Effector memory CD8-positive, alpha-beta T cell (primary cell): ENCODE results near the gene CLEC4A.
"Not testable (repeated sequence)": the region's sequence is repeated elsewhere in the genome, so short reads cannot be mapped to it uniquely, and the experiment has no call there.

Source experiments
- ATAC-seq: fragments of 150-1000 bp; cut with Tn5 transposase; replicated peaks from 2 replicates; pipeline ENCODE4 v1.10.0; 2021; ENCODE audit warnings: mild to moderate bottlenecking, moderate library complexity
- DNase-seq, 3 experiments: peaks; one replicate each; pipeline ENCODE4 v3.0.0; 2021
- H3K27ac Mint-ChIP-seq, 2 donors: one replicate each; pipeline ENCODE4 v1.8.0; 2022; ENCODE audit warnings: mild to moderate bottlenecking in 2 of 2, mixed read lengths in 2 of 2, moderate library complexity in 2 of 2
- H3K27me3 Mint-ChIP-seq, 2 donors: one replicate each; pipeline ENCODE4 v1.8.0; 2022; ENCODE audit warnings: mixed read lengths in 2 of 2
- H3K36me3 Mint-ChIP-seq: one replicate; pipeline ENCODE4 v1.8.0; 2022; ENCODE audit warnings: mild to moderate bottlenecking, moderate library complexity, mixed read lengths; ENCODE audit not compliant: insufficient read depth
- H3K4me1 Mint-ChIP-seq, 2 donors: one replicate each; pipeline ENCODE4 v1.8.0; 2022; ENCODE audit warnings: low read depth in 2 of 2, mixed read lengths in 2 of 2
- H3K4me3 Mint-ChIP-seq, 2 donors: one replicate each; pipeline ENCODE4 v1.8.0; 2022; ENCODE audit warnings: mild to moderate bottlenecking in 2 of 2, mixed read lengths in 2 of 2, moderate library complexity in 2 of 2
- H3K9me3 Mint-ChIP-seq, 2 donors: one replicate each; pipeline ENCODE4 v1.8.0; 2022; ENCODE audit warnings: mixed read lengths in 2 of 2

CLEC4A gene

GRCh38 chr12:8146442-8146771 lies 23.0 kb downstream of the CLEC4A start:
- no peak overlapping the region for H3K4me3 Mint-ChIP-seq
- no peaks in the 10 kb centered on the region for H3K4me1 Mint-ChIP-seq
- peaks cover 4 to 9% of the 10 kb centered on the region in 2 donors for H3K9me3 Mint-ChIP-seq
- peaks cover 30 to 50% of the 10 kb centered on the region in 2 donors for H3K27me3 Mint-ChIP-seq
- ATAC-seq (no peak), DNase-seq (no peak)
- H3K27ac Mint-ChIP-seq, result no peak overlapping the region
- no peaks in the 10 kb centered on the region for H3K36me3 Mint-ChIP-seq

- ATAC-seq, result no peak
- no peak for DNase-seq
- H3K27ac Mint-ChIP-seq, result no peak overlapping the region
- no peaks in the 10 kb centered on the region for H3K4me1 Mint-ChIP-seq
- no peaks in the 10 kb centered on the region for H3K36me3 Mint-ChIP-seq
- no peaks in the 10 kb centered on the region for H3K9me3 Mint-ChIP-seq
- H3K4me3 Mint-ChIP-seq, result no peak overlapping the region
- peaks cover 52 to 59% of the 10 kb centered on the region in 2 donors for H3K27me3 Mint-ChIP-seq
These were observed 31.1 kb downstream of the CLEC4A start for GRCh38 chr12:8154526-8154925.

GRCh38 chr12:8156416-8156815 lies 33.0 kb downstream of the CLEC4A start:
- Mint-ChIP-seq H3K4me1 (no peaks in the 10 kb centered on the region), H3K4me3 (no peak overlapping the region), H3K36me3 (no peaks in the 10 kb centered on the region), H3K27me3 (peaks cover 50 to 54% of the 10 kb centered on the region in 2 donors), H3K9me3 (no peaks in the 10 kb centered on the region), H3K27ac (no peak overlapping the region)
- ATAC-seq, result no peak
- no peak for DNase-seq

- Mint-ChIP-seq H3K36me3 (no peaks in the 10 kb centered on the region), H3K9me3 (no peaks in the 10 kb centered on the region), H3K27ac (no peak within 1 kb of the TSS), H3K27me3 (peaks cover 49 to 52% of the 10 kb centered on the region in 2 donors), H3K4me3 (no peak within 1 kb of the TSS), H3K4me1 (no peaks in the 10 kb centered on the region)
- DNase-seq, result no peak
- ATAC-seq, result no peak
These were observed 33.4 kb downstream of the CLEC4A start, which contains the start of gene ZNF705A for GRCh38 chr12:8156845-8157244. TSS of gene ZNF705A (plus strand) at chr12:8157015. CDS start at chr12:8172626, 15,611 bp downstream.

- Mint-ChIP-seq H3K4me3 (no peak overlapping the region), H3K4me1 (no peaks in the 10 kb centered on the region), H3K27ac (no peak overlapping the region), H3K9me3 (no peaks in the 10 kb centered on the region), H3K27me3 (peaks cover 41 to 47% of the 10 kb centered on the region in 2 donors), H3K36me3 (no peaks in the 10 kb centered on the region)
- no peak for DNase-seq
- no peak for ATAC-seq
These were observed 34.2 kb downstream of the CLEC4A start for GRCh38 chr12:8157484-8158198.

GRCh38 chr12:8172911-8173310 lies 49.5 kb downstream of the CLEC4A start:
- not testable (repeated sequence) for DNase-seq, ATAC-seq, H3K4me1 Mint-ChIP-seq, H3K9me3 Mint-ChIP-seq, H3K27ac Mint-ChIP-seq, H3K4me3 Mint-ChIP-seq, H3K36me3 Mint-ChIP-seq
- peaks cover 13 to 22% of the 10 kb centered on the region in 2 donors for H3K27me3 Mint-ChIP-seq

GRCh38 chr12:8179989-8180585 lies 56.7 kb downstream of the CLEC4A start:
- DNase-seq, result peak; percentile 58 to 82 (median 69)
- H3K36me3 Mint-ChIP-seq, H3K27me3 Mint-ChIP-seq, H3K9me3 Mint-ChIP-seq: not testable (repeated sequence)
- Mint-ChIP-seq H3K27ac (peak overlapping the region; percentile 75 to 88), H3K4me1 (peaks cover 5 to 16% of the 10 kb centered on the region in 2 donors), H3K4me3 (peak overlapping the region; percentile 76 to 84)
- peak; percentile 99 for ATAC-seq

GRCh38 chr12:8181271-8181670 lies 57.9 kb downstream of the CLEC4A start:
- ATAC-seq, H3K27me3 Mint-ChIP-seq, DNase-seq, H3K9me3 Mint-ChIP-seq, H3K36me3 Mint-ChIP-seq: not testable (repeated sequence)
- Mint-ChIP-seq H3K4me3 (peak overlapping the region; percentile 67 to 84), H3K27ac (peak overlapping the region; percentile 75 to 88), H3K4me1 (peaks cover 5 to 16% of the 10 kb centered on the region in 2 donors)

GRCh38 chr12:8182923-8183322 lies 59.5 kb downstream of the CLEC4A start:
- not testable (repeated sequence) for H3K27ac Mint-ChIP-seq, H3K4me3 Mint-ChIP-seq, H3K27me3 Mint-ChIP-seq, ATAC-seq, H3K9me3 Mint-ChIP-seq, H3K36me3 Mint-ChIP-seq, DNase-seq
- peaks cover 5 to 16% of the 10 kb centered on the region in 2 donors for H3K4me1 Mint-ChIP-seq

- H3K36me3 Mint-ChIP-seq, H3K4me3 Mint-ChIP-seq, H3K27ac Mint-ChIP-seq, DNase-seq, H3K9me3 Mint-ChIP-seq, ATAC-seq, H3K27me3 Mint-ChIP-seq: not testable (repeated sequence)
- peaks cover 5 to 16% of the 10 kb centered on the region in 2 donors for H3K4me1 Mint-ChIP-seq
These were observed 59.9 kb downstream of the CLEC4A start for GRCh38 chr12:8183346-8183745.

GRCh38 chr12:8184206-8184605 lies 60.8 kb downstream of the CLEC4A start:
- ATAC-seq, H3K9me3 Mint-ChIP-seq, DNase-seq, H3K27me3 Mint-ChIP-seq, H3K4me3 Mint-ChIP-seq, H3K27ac Mint-ChIP-seq, H3K36me3 Mint-ChIP-seq: not testable (repeated sequence)
- H3K4me1 Mint-ChIP-seq, result peaks cover 5 to 16% of the 10 kb centered on the region in 2 donors

GRCh38 chr12:8188088-8188487 lies 64.7 kb downstream of the CLEC4A start:
- H3K36me3 Mint-ChIP-seq, DNase-seq, H3K9me3 Mint-ChIP-seq, H3K4me3 Mint-ChIP-seq, H3K27ac Mint-ChIP-seq, H3K27me3 Mint-ChIP-seq, ATAC-seq, H3K4me1 Mint-ChIP-seq: not testable (repeated sequence)
